ENCODE results near the gene NBL1. TPM values are rescaled to one million over a fixed set of nuclear protein-coding genes. Genes with fewer than 3 reads are reported as not detected.

Gene NBL1
- total RNA-seq, 1 experiment from 2014 or later, result 7.9 TPM

DNA sequence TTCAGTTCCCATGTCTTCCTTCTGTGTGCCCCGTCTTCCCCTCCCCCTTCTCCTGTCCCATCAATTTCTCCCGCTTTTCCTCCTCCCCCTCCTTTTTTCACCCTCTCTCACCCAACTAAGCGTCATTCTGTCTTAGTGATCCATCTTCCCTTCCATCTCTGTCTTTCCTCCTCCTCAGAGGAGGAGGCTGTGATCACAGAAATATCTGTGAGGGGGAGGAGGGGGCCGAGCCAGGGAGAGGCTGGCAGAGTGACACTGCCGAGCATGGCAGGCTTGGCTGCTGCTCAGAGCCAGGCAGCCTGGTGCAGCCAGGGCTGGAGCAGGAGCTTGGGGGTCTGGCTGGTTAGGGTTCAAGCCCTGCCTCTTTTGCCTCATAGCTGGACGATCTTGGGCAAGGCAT is 28.1 kb downstream of the NBL1 start:
- H3K27me3 ChIP-seq (replicated peaks; ENCODE audit: insufficient read depth, low read depth, low read length, poor library complexity), result peaks cover 23% of the 10 kb centered on the region
- intact Hi-C loops (cut with micrococcal nuclease; ENCODE audit: unreplicated experiment), result no loop called here
- no TSS peak for BruUV-seq (replicated peaks)
- ChIA-PET CTCF (no interaction called here), POLR2A (ENCODE audit: low non-redundant PET) (no interaction called here)
- no peak overlapping the region for H3K27ac ChIP-seq (ENCODE audit: low read depth, low read length, poor library complexity, severe bottlenecking)
- no peak for TF ChIP-seq EZH2 (IDR thresholded peaks at IDR 0.05; ENCODE audit: borderline replicate concordance, low read depth, low read length, poor library complexity, severe bottlenecking)
- TF ChIP-seq, protein P1, sequence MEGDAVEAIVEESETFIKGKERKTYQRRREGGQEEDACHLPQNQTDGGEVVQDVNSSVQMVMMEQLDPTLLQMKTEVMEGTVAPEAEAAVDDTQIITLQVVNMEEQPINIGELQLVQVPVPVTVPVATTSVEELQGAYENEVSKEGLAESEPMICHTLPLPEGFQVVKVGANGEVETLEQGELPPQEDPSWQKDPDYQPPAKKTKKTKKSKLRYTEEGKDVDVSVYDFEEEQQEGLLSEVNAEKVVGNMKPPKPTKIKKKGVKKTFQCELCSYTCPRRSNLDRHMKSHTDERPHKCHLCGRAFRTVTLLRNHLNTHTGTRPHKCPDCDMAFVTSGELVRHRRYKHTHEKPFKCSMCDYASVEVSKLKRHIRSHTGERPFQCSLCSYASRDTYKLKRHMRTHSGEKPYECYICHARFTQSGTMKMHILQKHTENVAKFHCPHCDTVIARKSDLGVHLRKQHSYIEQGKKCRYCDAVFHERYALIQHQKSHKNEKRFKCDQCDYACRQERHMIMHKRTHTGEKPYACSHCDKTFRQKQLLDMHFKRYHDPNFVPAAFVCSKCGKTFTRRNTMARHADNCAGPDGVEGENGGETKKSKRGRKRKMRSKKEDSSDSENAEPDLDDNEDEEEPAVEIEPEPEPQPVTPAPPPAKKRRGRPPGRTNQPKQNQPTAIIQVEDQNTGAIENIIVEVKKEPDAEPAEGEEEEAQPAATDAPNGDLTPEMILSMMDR (conservative IDR thresholded peaks at IDR 0.05; ENCODE audit: low read depth, low read length), result no peak
- no peaks in the 10 kb centered on the region for H3K9me3 ChIP-seq (ENCODE audit: low read depth, low read length, poor library complexity, severe bottlenecking)
- no peak for DNase-seq (ENCODE audit: low spot score)
- H3K4me1 ChIP-seq (ENCODE audit: insufficient read depth, low read length, poor library complexity, severe bottlenecking), result no peaks in the 10 kb centered on the region
- no peaks in the 10 kb centered on the region for H3K36me3 ChIP-seq (ENCODE audit: insufficient read depth, low read length, poor library complexity, severe bottlenecking)
- no peak overlapping the region for H3K4me3 ChIP-seq (ENCODE audit: low read depth, low read length, poor library complexity, severe bottlenecking)

DNA sequence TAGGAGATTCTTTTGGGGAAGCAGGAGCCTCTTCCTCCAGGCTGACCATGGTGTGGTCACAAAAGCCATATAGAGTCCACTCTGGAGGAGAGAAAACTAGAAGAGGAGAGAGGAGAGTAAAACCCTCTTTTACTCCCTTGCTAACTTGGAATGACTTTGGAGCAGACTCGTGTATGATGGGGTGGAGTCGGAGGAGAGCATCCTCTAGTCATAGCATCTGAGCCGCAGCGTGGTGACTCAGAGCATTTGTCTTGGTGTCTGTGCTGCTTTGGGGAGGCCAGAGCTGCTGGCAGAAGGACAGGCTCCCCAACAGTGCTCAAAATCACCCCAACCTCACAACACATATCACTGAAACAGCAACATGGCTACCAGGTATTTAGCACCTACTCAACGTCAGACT is 31.7 kb downstream of the NBL1 start:
- Histone ChIP-seq H3K4me1 (ENCODE audit: insufficient read depth, low read length, poor library complexity, severe bottlenecking) (no peaks in the 10 kb centered on the region), H3K36me3 (ENCODE audit: insufficient read depth, low read length, poor library complexity, severe bottlenecking) (no peaks in the 10 kb centered on the region), H3K4me3 (ENCODE audit: low read depth, low read length, poor library complexity, severe bottlenecking) (no peak overlapping the region), H3K27ac (ENCODE audit: low read depth, low read length, poor library complexity, severe bottlenecking) (no peak overlapping the region), H3K9me3 (ENCODE audit: low read depth, low read length, poor library complexity, severe bottlenecking) (no peaks in the 10 kb centered on the region), H3K27me3 (replicated peaks; ENCODE audit: insufficient read depth, low read depth, low read length, poor library complexity) (peaks cover 11% of the 10 kb centered on the region)
- ChIA-PET CTCF (interaction anchor here (0.6 kb wide), 1 partner anchor 248 kb away, joined by 4 read pairs; no protein-coding TSS in a partner anchor), POLR2A (ENCODE audit: low non-redundant PET) (no interaction called here)
- DNase-seq (ENCODE audit: low spot score), result no peak
- intact Hi-C loops (cut with micrococcal nuclease; ENCODE audit: unreplicated experiment), result no loop called here
- BruUV-seq (replicated peaks), result no TSS peak
- TF ChIP-seq EZH2 (IDR thresholded peaks at IDR 0.05; ENCODE audit: borderline replicate concordance, low read depth, low read length, poor library complexity, severe bottlenecking), result no peak
- TF ChIP-seq, protein P1 (conservative IDR thresholded peaks at IDR 0.05; ENCODE audit: low read depth, low read length), result no peak

DNA sequence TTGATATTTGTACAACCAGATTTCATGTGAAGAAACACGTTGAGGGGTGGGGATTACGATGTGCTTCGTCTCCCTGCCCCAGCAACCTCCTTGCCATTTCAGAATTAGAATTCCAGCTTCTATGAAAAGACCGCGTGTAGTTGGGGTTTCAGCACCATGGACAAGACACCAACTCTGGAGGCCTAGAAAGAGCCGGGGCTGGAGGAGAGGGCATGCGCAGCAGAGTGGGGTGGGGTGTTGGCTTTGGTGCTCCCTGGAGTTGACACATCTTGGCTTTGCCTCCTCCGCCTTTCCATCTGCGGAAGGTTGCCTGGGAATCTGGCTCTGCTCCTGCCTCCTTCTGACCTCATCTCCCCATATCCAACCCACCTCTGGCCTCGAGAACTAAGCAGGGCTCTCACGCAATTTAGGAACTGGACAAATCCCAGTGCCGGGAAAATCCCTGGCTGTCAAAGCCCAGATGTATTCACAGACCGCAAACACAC is 32.4 kb downstream of the NBL1 start:
- CTCF ChIA-PET, result interaction anchor here (0.6 kb wide), 1 partner anchor 249 kb away, joined by 4 read pairs; no protein-coding TSS in a partner anchor
- intact Hi-C loops (cut with micrococcal nuclease; ENCODE audit: unreplicated experiment), result no loop called here
- Histone ChIP-seq H3K27me3 (replicated peaks; ENCODE audit: insufficient read depth, low read depth, low read length, poor library complexity) (peaks cover 11% of the 10 kb centered on the region), H3K9me3 (ENCODE audit: low read depth, low read length, poor library complexity, severe bottlenecking) (no peaks in the 10 kb centered on the region), H3K4me1 (ENCODE audit: insufficient read depth, low read length, poor library complexity, severe bottlenecking) (no peaks in the 10 kb centered on the region), H3K27ac (ENCODE audit: low read depth, low read length, poor library complexity, severe bottlenecking) (no peak overlapping the region), H3K4me3 (ENCODE audit: low read depth, low read length, poor library complexity, severe bottlenecking) (no peak overlapping the region), H3K36me3 (ENCODE audit: insufficient read depth, low read length, poor library complexity, severe bottlenecking) (no peaks in the 10 kb centered on the region)
- no TSS peak for BruUV-seq (replicated peaks)
- POLR2A ChIA-PET (ENCODE audit: low non-redundant PET), result no interaction called here
- TF ChIP-seq, protein P1 (conservative IDR thresholded peaks at IDR 0.05; ENCODE audit: low read depth, low read length), result no peak
- TF ChIP-seq EZH2 (IDR thresholded peaks at IDR 0.05; ENCODE audit: borderline replicate concordance, low read depth, low read length, poor library complexity, severe bottlenecking), result no peak
- DNase-seq (ENCODE audit: low spot score), result peak; percentile 79
